Body of pancreas (tissue), 4 donors: ENCODE results near the gene HYI. TPM values are rescaled to one million over a fixed set of nuclear protein-coding genes. Genes with fewer than 3 reads are reported as not detected.
A peak's percentile ranks its signal among the peaks of the same experiment; 100 is the strongest.

Experiments used
- ATAC-seq: fragments of 150-250 bp; one replicate; pipeline ENCODE4 v1.9.1; 2016
- DNase-seq, 4 donors: peaks; one replicate each; pipeline ENCODE4 v3.0.0-alpha.2; 2019
- H3K27ac ChIP-seq, 4 donors: fragments of 200-600 bp; sonication (generic); 1 replicate in 3 of 4; 2 replicates in 1 of 4; pipeline versions ENCODE4 v1.5.1 to v1.6.1; 2016 to 2019; ENCODE audit warnings: mild to moderate bottlenecking in 1 of 4, mixed read lengths in 1 of 4, moderate library complexity in 1 of 4
- H3K27me3 ChIP-seq, 2 donors: fragments of 200-600 bp; sonication (generic); one replicate each; pipeline ENCODE4 v1.6.0; 2016; ENCODE audit warnings: mild to moderate bottlenecking in 1 of 2
- H3K36me3 ChIP-seq, 2 donors: fragments of 200-600 bp; sonication (generic); replicated peaks in 1 of 2; 2 replicates each; pipeline ENCODE4 v1.5.1; 2016; ENCODE audit warnings: low read depth in 2 of 2; ENCODE audit not compliant: insufficient read depth in 1 of 2
- H3K4me1 ChIP-seq: fragments of 200-600 bp; sonication (generic); one replicate; pipeline ENCODE4 v1.6.0; 2016
- H3K4me3 ChIP-seq, 2 donors: fragments of 200-600 bp; sonication (generic); 1 replicate in 1 of 2; 2 replicates in 1 of 2; pipeline ENCODE4 v1.5.1; 2016 to 2019
- H3K9me3 ChIP-seq, 3 donors: fragments of 200-600 bp; sonication (generic); 1 replicate in 2 of 3; 2 replicates in 1 of 3; pipeline ENCODE4 v1.5.1; 2016
- CTCF ChIP-seq, 7 experiments: fragments of 450-650 bp in 4 of 7; fragments of 200-600 bp in 3 of 7; sonication (generic) in 3 of 7; IDR thresholded peaks; one replicate each; pipeline ENCODE4 v1.5.1; 2016 to 2019; ENCODE audit warnings: antibody characterized with exemption in 7 of 7
- POLR2A ChIP-seq, 3 donors: fragments of 450-650 bp; IDR thresholded peaks; one replicate each; pipeline ENCODE4 v1.6.1; 2016; ENCODE audit warnings: antibody characterized with exemption in 3 of 3, mild to moderate bottlenecking in 2 of 3
- WGBS, 2 donors: methylation state at CpG; one replicate each; pipeline ENCODE4 v1.1.5; 2017; 5-methylcytosine and 5-hydroxymethylcytosine counted together
- intact Hi-C: fragments of 100-400 bp; cut with DNase I; formaldehyde crosslinking; loops from one replicate; pipeline ENCODE4 v1.15.1; 2023
- total RNA-seq, 2 donors: library from RNA; depleted of rRNA; stranded (reverse); fragments of >200 nt; gene quantifications; one replicate each; pipeline ENCODE4 v1.1.0, GENCODE V29; 2016

Gene HYI
- total RNA-seq, 2 donors from 2014 or later = 101 to 157 TPM

GRCh38 chr1:43450251-43450941 lies 3.3 kb downstream of the HYI start:
- WGBS, 2 donors = 88 to 93% methylated on average over 8 to 10 of the region's 10 CpGs
- no peak for DNase-seq
- H3K27ac ChIP-seq = no peak overlapping the region

GRCh38 chr1:43449708-43450069 lies 4.0 kb downstream of the HYI start:
- H3K4me3 ChIP-seq = no peak overlapping the region
- ATAC-seq (no peak), DNase-seq (no peak)
- H3K27ac ChIP-seq = no peak overlapping the region
- H3K27me3 ChIP-seq = no peaks in the 10 kb centered on the region
- no peak for TF ChIP-seq CTCF (IDR thresholded peaks at IDR 0.05)
- peaks cover 9 to 28% of the 10 kb centered on the region in 2 donors for H3K36me3 ChIP-seq
- H3K4me1 ChIP-seq = peaks cover 24% of the 10 kb centered on the region
- 70 to 84% methylated on average over 4 to 5 of the region's 5 CpGs for WGBS, 2 donors
- intact Hi-C loops = no loop called here
- H3K9me3 ChIP-seq = no peaks in the 10 kb centered on the region

More at GRCh38 chr1:43450251-43450941, 3.3 kb downstream of the HYI start:
- H3K4me3 ChIP-seq = no peak overlapping the region
- peaks cover 9 to 28% of the 10 kb centered on the region in 2 donors for H3K36me3 ChIP-seq
- intact Hi-C loops = no loop called here
- no peaks in the 10 kb centered on the region for H3K27me3 ChIP-seq
- no peak for ATAC-seq
- TF ChIP-seq POLR2A (IDR thresholded peaks at IDR 0.05) (no peak), CTCF (IDR thresholded peaks at IDR 0.05) (no peak)
- no peaks in the 10 kb centered on the region for H3K9me3 ChIP-seq
- H3K4me1 ChIP-seq = peaks cover 27% of the 10 kb centered on the region

- H3K27ac ChIP-seq = peak overlapping the region in 2 of 4 donors; percentile 20 to 54
- intact Hi-C loops = no loop called here
- no peak for DNase-seq
- no peak overlapping the region for H3K4me3 ChIP-seq
- WGBS, 2 donors = 78 to 88% methylated on average over 10 to 11 of the region's 11 CpGs
- peaks cover 9 to 30% of the 10 kb centered on the region in 2 donors for H3K36me3 ChIP-seq
- no peak for ATAC-seq
- TF ChIP-seq CTCF (IDR thresholded peaks at IDR 0.05) = no peak
- no peak for TF ChIP-seq POLR2A (IDR thresholded peaks at IDR 0.05)
- H3K4me1 ChIP-seq = peaks cover 21% of the 10 kb centered on the region
- H3K9me3 ChIP-seq = no peaks in the 10 kb centered on the region
- no peaks in the 10 kb centered on the region for H3K27me3 ChIP-seq
These were observed 4.6 kb downstream of the HYI start for GRCh38 chr1:43448955-43449707.

GRCh38 chr1:43447891-43448708 lies 5.6 kb downstream of the HYI start:
- H3K4me3 ChIP-seq = no peak overlapping the region
- H3K27me3 ChIP-seq = no peaks in the 10 kb centered on the region
- no peaks in the 10 kb centered on the region for H3K9me3 ChIP-seq
- DNase-seq = peak in 2 of 4 donors; percentile 45 to 55
- peaks cover 18% of the 10 kb centered on the region for H3K4me1 ChIP-seq
- peaks cover 9 to 32% of the 10 kb centered on the region in 2 donors for H3K36me3 ChIP-seq
- peak; percentile 6 for ATAC-seq
- H3K27ac ChIP-seq = peak overlapping the region; percentile 5 to 54 (median 12)
- 79 to 89% methylated on average over 13 to 25 of the region's 25 CpGs for WGBS, 2 donors
- intact Hi-C loops = no loop called here
- TF ChIP-seq CTCF (IDR thresholded peaks at IDR 0.05) (no peak), POLR2A (IDR thresholded peaks at IDR 0.05) (no peak)
